Gastroesophageal sphincter (tissue), 2 donors: ENCODE data around the gene NKIRAS2.

Experiments used
- EP300 ChIP-seq: sonication (generic); formaldehyde crosslinking; IDR thresholded peaks from one replicate; pipeline ENCODE4 v1.6.1; 2017; ENCODE audit warnings: antibody characterized with exemption, mild to moderate bottlenecking
- POLR2A ChIP-seq, 2 donors: fragments of 450-650 bp; IDR thresholded peaks; one replicate each; pipeline ENCODE4 v1.6.1; 2017; ENCODE audit warnings: antibody characterized with exemption in 2 of 2, mild to moderate bottlenecking in 2 of 2, moderate library complexity in 1 of 2
- POLR2AphosphoS5 ChIP-seq: sonication (generic); formaldehyde crosslinking; IDR thresholded peaks from one replicate; pipeline ENCODE4 v1.6.1; 2017; ENCODE audit warnings: antibody characterized with exemption

DNA sequence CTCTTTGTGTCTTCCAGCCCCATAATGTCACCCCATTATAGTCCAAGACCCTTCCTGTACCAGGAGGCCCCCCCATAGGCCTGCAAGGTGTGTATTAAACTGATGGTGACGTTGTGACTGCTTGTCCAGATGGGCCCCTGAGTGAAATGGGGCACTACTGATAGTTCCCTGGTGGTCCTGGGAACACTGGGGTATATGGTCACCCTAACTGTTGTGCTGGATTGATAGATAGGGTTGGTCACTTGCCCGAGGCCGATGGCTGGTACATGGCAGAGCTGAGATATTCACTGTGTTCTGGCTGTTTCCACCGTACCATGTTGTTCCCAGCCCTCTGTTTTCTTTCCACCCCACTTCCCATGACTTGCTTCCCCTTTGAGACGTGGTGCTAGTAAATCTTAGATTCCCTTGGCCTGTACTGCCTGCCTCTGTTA is 49.0 kb upstream of the NKIRAS2 start:
- TF ChIP-seq POLR2A (IDR thresholded peaks at IDR 0.05) (no peak), EP300 (no peak), POLR2AphosphoS5 (no peak)
